B cell (primary cell): ENCODE measurements around the gene FAM53A. TPM values are rescaled to one million over a fixed set of nuclear protein-coding genes. Genes with fewer than 3 reads are reported as not detected.
A peak's percentile ranks its signal among the peaks of the same experiment; 100 is the strongest.

Experiments used
- ATAC-seq: fragments of 200-7000 bp; cut with Tn5 transposase; one replicate; pipeline ENCODE4 v1.10.0; 2021; ENCODE audit warnings: low read depth, mild to moderate bottlenecking, moderate number of reproducible peaks, moderate library complexity
- CTCF ChIA-PET: fragments of 350-600 bp; sonication (Branson Sonifier 250); formaldehyde crosslinking; loops from one replicate; lab custom pipeline; 2021; ENCODE audit warnings: antibody characterized with exemption, inconsistent platforms; lab: Charles Lee
- POLR2A ChIA-PET: fragments of 350-600 bp; sonication (Branson Sonifier 250); formaldehyde crosslinking; loops from one replicate; lab custom pipeline; 2021; ENCODE audit warnings: antibody characterized with exemption; lab: Charles Lee
- DNase-seq: peaks from one replicate; pipeline ENCODE4 v3.0.0; 2013
- H2AFZ ChIP-seq: 2 replicates; pipeline ENCODE4 v1.6.1; 2012; ENCODE audit warnings: mild to moderate bottlenecking, low read depth, low read length; ENCODE audit not compliant: insufficient read depth, poor library complexity, severe bottlenecking
- H3K27ac ChIP-seq, 2 donors: 1 replicate in 1 of 2; 2 replicates in 1 of 2; pipeline ENCODE4 v1.5.1; 2012 to 2013; ENCODE audit warnings: low read length in 2 of 2, mild to moderate bottlenecking in 2 of 2, moderate library complexity in 1 of 2
- H3K27me3 ChIP-seq, 4 experiments: fragments of 200-600 bp in 1 of 4; sonication (generic) in 1 of 4; replicated peaks in 1 of 4; 1 replicate in 2 of 4; 2 replicates in 2 of 4; pipeline versions ENCODE4 v1.6.1 to v1.7.0; 2013 to 2016; ENCODE audit warnings: low read length in 3 of 4, mild to moderate bottlenecking in 2 of 4, mixed read lengths in 1 of 4, moderate library complexity in 1 of 4; ENCODE audit not compliant: insufficient read depth in 4 of 4, control insufficient read depth in 3 of 4; ENCODE audit errors: control extremely low read depth in 1 of 4
- H3K36me3 ChIP-seq, 2 experiments: replicated peaks in 1 of 2; 1 replicate in 1 of 2; 2 replicates in 1 of 2; pipeline versions ENCODE4 v1.6.1 to v1.7.1; 2013; ENCODE audit warnings: low read length in 1 of 2; ENCODE audit not compliant: insufficient read depth in 2 of 2, control insufficient read depth in 1 of 2; ENCODE audit errors: control extremely low read depth in 1 of 2, extremely low read depth in 1 of 2
- H3K4me1 ChIP-seq, 2 donors: fragments of 200-600 bp in 1 of 2; sonication (generic) in 1 of 2; 1 replicate in 1 of 2; 2 replicates in 1 of 2; pipeline versions ENCODE4 v1.5.1 to v1.6.1; 2013 to 2017; ENCODE audit warnings: low read length in 2 of 2; ENCODE audit not compliant: control insufficient read depth in 2 of 2, insufficient read depth in 2 of 2
- H3K4me2 ChIP-seq: replicated peaks from 2 replicates; pipeline ENCODE3; 2012; ENCODE audit warnings: mild to moderate bottlenecking, low read depth, low read length; ENCODE audit not compliant: poor library complexity, severe bottlenecking
- H3K4me3 ChIP-seq, 5 experiments: fragments of 200-600 bp in 1 of 5; sonication (generic) in 1 of 5; 1 replicate in 3 of 5; 2 replicates in 2 of 5; pipeline versions ENCODE4 v1.5.1 to v1.7.0; 2011 to 2016; ENCODE audit warnings: low read length in 4 of 5, mild to moderate bottlenecking in 4 of 5, low read depth in 2 of 5, control low read depth in 1 of 5, moderate library complexity in 1 of 5; ENCODE audit not compliant: insufficient read depth in 1 of 5; ENCODE audit errors: control extremely low read depth in 1 of 5, extremely low read depth in 1 of 5
- H3K79me2 ChIP-seq: fragments of 200-600 bp; sonication (generic); one replicate; pipeline ENCODE4 v1.6.0; 2016; ENCODE audit warnings: low read length; ENCODE audit not compliant: control insufficient read depth, insufficient read depth
- H3K9ac ChIP-seq: fragments of 200-600 bp; sonication (generic); 2 replicates; pipeline ENCODE4 v1.6.1; 2017; ENCODE audit warnings: mild to moderate bottlenecking, low read length, moderate library complexity
- H3K9me3 ChIP-seq, 3 donors: one replicate each; pipeline versions ENCODE4 v1.6.1 to v1.7.1; 2013; ENCODE audit warnings: low read length in 2 of 3; ENCODE audit not compliant: control insufficient read depth in 2 of 3, insufficient read depth in 1 of 3; ENCODE audit errors: control extremely low read depth in 1 of 3
- H4K20me1 ChIP-seq: 2 replicates; pipeline ENCODE4 v1.6.0; 2012; ENCODE audit warnings: mild to moderate bottlenecking, low read length; ENCODE audit not compliant: insufficient read depth, control insufficient read depth, poor library complexity, severe bottlenecking
- H3K27ac Mint-ChIP-seq: one replicate; pipeline ENCODE4 v1.8.0; 2021; ENCODE audit warnings: mixed read lengths
- H3K27me3 Mint-ChIP-seq: one replicate; pipeline ENCODE4 v1.8.0; 2021; ENCODE audit warnings: mixed read lengths
- H3K4me1 Mint-ChIP-seq: one replicate; pipeline ENCODE4 v1.8.0; 2021; ENCODE audit warnings: mixed read lengths
- H3K4me3 Mint-ChIP-seq: one replicate; pipeline ENCODE4 v1.8.0; 2021; ENCODE audit warnings: mixed read lengths
- H3K9me3 Mint-ChIP-seq: one replicate; pipeline ENCODE4 v1.8.0; 2022; ENCODE audit warnings: mixed read lengths; ENCODE audit not compliant: insufficient read depth
- CTCF ChIP-seq: fragments of 200-600 bp; IDR thresholded peaks from one replicate; pipeline ENCODE4 v1.8.0; 2022; ENCODE audit warnings: antibody characterized with exemption, mild to moderate bottlenecking
- EZH2 ChIP-seq: IDR thresholded peaks from 2 replicates; pipeline ENCODE4 v1.6.1; 2012; ENCODE audit warnings: borderline replicate concordance, low read depth, mild to moderate bottlenecking, moderate library complexity, low read length; ENCODE audit not compliant: insufficient read depth, poor library complexity, severe bottlenecking
- WGBS: methylation state at CpG from one replicate; pipeline ENCODE4 v1.1.5; 2013; ENCODE audit warnings: missing lambda C conversion rate; ENCODE audit not compliant: insufficient coverage; 5-methylcytosine and 5-hydroxymethylcytosine counted together
- intact Hi-C: fragments of 100-400 bp; cut with micrococcal nuclease; formaldehyde crosslinking; loops from one replicate; pipeline ENCODE4 v1.10.0; 2022
- polyA plus RNA-seq: library from polyadenylated mRNA; depleted of rRNA; stranded (reverse); fragments of >200 nt; gene quantifications from 2 replicates; pipeline ENCODE4 v1.2.3, GENCODE V29; 2012
- total RNA-seq, 2 donors: library from RNA; stranded (reverse); fragments of 120-200 nt in 1 of 2; gene quantifications; 1 replicate in 1 of 2; 2 replicates in 1 of 2; pipeline versions ENCODE4 v1.2.3 to v1.2.4, GENCODE V29; 2013 to 2022

Gene FAM53A
- total and polyA plus RNA-seq, 2 donors (not counting 1 experiment from before 2014, with no cell fraction given): 2.2 to 4.2 TPM

DNA sequence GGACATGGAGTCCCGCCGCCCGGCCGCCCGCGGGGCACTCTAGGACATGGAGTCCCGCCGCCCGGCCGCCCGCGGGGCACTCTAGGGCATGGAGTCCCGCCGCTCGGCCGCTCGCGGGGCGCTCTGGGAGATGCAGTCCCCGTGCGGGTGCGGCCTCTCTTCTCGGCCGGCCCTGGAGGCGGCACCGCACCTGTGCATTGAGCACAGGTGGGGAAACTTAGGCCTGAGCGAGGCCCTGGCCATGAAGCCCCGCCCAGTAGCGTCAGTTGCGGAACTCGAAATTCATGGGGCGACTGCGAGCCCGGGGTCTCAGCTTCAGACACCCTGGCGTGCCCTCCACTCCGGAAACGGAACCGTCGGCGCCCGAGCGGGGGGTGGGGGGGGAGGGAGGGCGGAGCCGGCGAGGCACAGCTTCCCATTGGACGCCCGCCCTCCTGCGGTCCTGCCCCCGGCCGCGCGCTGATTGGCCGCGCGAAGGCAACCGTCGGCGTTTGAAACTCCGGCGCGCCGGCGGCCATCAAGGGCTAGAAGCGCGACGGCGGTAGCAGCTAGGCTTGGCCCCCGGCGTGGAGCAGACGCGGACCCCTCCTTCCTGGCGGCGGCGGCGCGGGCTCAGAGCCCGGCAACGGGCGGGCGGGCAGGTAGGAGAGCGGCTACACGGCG is 37.0 kb upstream of the FAM53A start, which contains the start of the genes TACC3 and TMEM129:
TSS of gene TACC3 (plus strand) at position 519 of the 663 bp plus-strand sequence. CDS start 1,901 bp downstream, outside the sequence.
TSS of gene TMEM129 (minus strand) at position 321 of the 663 bp plus-strand sequence. CDS start 486 bp downstream, outside the sequence.
- intact Hi-C loops: loop anchor here (1.0 to 5.0 kb wide), 5 partner anchors 9 to 816 kb away; partner anchors contain the start of genes FAM193A, LETM1, NELFA and NSD2
- H3K9me3 Mint-ChIP-seq: no peaks in the 10 kb centered on the region
- under 1% methylated on average over 81 of the region's 83 CpGs for WGBS

More for the DNA sequence above, 37.0 kb upstream of the FAM53A start, which contains the start of the genes TACC3 and TMEM129:
- Mint-ChIP-seq H3K4me1 (peaks cover 65% of the 10 kb centered on the region), H3K27me3 (no peaks in the 10 kb centered on the region), H3K27ac (peak within 1 kb of the TSS; percentile 98), H3K4me3 (peak within 1 kb of the TSS; percentile 93)
- Histone ChIP-seq H2AFZ (peak within 1 kb of the TSS; percentile 64), H3K4me2 (peak within 1 kb of the TSS; percentile 95), H3K9me3 (peaks cover 0 to 6% (median 0%) of the 10 kb centered on the region in 3 donors), H3K4me1 (peaks cover 59 to 84% of the 10 kb centered on the region in 2 donors), H3K4me3 (peak within 1 kb of the TSS; percentile 41 to 69 (median 60)), H3K27me3 (no peaks in the 10 kb centered on the region), H4K20me1 (peaks cover 44% of the 10 kb centered on the region), H3K36me3 (peaks cover 0 to 26% of the 10 kb centered on the region in 2 experiments), H3K9ac (peak within 1 kb of the TSS; percentile 53), H3K27ac (peak within 1 kb of the TSS; percentile 89 to 96), H3K79me2 (peaks cover 57% of the 10 kb centered on the region)
- ChIA-PET CTCF (interaction anchor here (1.2 to 14.7 kb wide), 3 partner anchors 9 to 27 kb away, joined by 3 to 503 read pairs (median 10); partner anchors contain the start of gene SLBP), POLR2A (interaction anchor here (0.8 to 4.7 kb wide), 3 partner anchors 8 to 28 kb away, joined by 4 to 61 read pairs (median 4); partner anchors contain the start of gene SLBP)
- DNase-seq (peak; percentile 98), ATAC-seq (peak; percentile 81)
- TF ChIP-seq EZH2 (no peak), CTCF (no peak)
